Hematopoietic multipotent progenitor cell treated with erythropoietin and hydrocortisone succinate and interleukin-3 and kit ligand, for 8 days (in vitro differentiated cells): ENCODE data around the gene HMGCS2.
A peak's percentile ranks its signal among the peaks of the same experiment; 100 is the strongest.

Source experiments
- DNase-seq: peaks from one replicate; pipeline ENCODE4 v3.0.0-alpha.2; 2015

HMGCS2 gene

DNA sequence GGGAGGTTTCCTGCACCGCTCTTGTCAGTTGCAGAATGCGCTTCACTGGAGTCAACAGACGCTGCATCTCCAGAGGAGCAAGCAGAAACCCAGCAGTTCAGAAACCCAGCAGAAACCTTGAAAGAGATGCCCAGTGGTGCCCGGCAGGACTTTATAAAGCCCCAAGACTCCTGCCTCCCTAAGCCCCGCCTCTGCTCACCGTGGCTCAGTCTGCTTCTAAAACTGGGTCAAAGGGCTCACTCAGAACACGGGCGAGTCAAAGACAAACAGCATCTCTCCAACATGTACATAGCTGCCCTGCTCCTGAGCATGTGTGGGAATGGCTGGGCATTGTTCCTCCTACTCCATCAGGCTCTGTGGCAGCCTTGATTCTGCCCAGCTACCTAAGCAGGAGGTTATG, at the start of gene HMGCS2:
Gene HMGCS2, minus strand, starts transcription at position 128 of the 400 bp plus-strand sequence. Its CDS starts 61 bp downstream, at position 67.
- no peak for DNase-seq

- DNase-seq, result no peak
Observed at GRCh38 chr1:119818181-119818580, 49.5 kb upstream of the HMGCS2 start.

DNA sequence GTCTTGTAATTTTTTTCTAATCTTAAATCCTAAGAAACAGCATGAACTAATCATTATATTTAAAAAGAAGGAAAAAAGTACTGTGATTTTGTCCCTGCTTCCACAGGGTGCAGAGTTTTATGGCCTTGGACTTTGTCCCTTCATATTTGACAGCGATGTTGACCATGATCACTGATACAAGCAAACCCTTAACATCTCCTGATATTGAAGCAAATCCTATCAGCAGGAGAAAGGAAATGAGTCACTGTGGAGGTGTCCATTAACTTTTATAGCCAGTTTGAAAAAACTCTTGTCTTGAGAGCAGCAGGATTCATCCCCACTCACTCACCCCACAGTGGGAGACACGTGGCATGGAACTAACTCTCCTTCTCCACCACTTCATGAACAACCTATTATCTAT, 47.7 kb upstream of the HMGCS2 start:
- no peak for DNase-seq

- DNase-seq, result no peak
Observed at GRCh38 chr1:119815928-119816327, 47.2 kb upstream of the HMGCS2 start.

- DNase-seq, result peak; percentile 60
Observed at GRCh38 chr1:119815361-119815760, 46.7 kb upstream of the HMGCS2 start.

- DNase-seq, result no peak
Observed at GRCh38 chr1:119814288-119814687, 45.6 kb upstream of the HMGCS2 start.

- DNase-seq, result no peak
Observed at GRCh38 chr1:119811985-119812557, 43.4 kb upstream of the HMGCS2 start.

GRCh38 chr1:119811387-119811786, 42.7 kb upstream of the HMGCS2 start, which contains the start of gene REG4:
TSS of gene REG4 (minus strand) at chr1:119811460. CDS start at chr1:119808769, 2,691 bp downstream.
- no peak for DNase-seq

GRCh38 chr1:119808972-119809550, 40.4 kb upstream of the HMGCS2 start:
- DNase-seq, result peak; percentile 77

GRCh38 chr1:119808491-119808890, 39.8 kb upstream of the HMGCS2 start:
- no peak for DNase-seq

GRCh38 chr1:119806489-119806888, 37.8 kb upstream of the HMGCS2 start:
- no peak for DNase-seq

DNA sequence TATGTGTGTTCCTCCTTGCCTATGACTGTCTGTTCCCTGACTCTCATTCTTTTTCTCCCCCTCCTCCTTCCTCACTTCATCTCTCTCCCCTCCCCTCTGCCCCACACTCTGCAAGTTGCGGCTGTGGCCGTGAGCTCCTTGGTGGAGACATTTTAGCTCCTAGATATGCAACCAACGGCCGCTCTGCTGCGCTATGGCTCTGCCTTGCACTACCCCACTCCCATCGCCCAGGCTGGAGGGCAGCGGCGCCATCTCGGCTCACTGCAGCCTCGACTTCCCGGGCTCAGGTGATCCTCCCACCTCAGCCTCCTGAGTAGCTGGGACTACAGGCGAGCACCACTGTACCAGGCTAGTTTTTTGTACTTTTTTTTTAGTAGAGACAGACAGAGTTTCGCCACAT, 37.0 kb upstream of the HMGCS2 start:
- DNase-seq, result no peak

DNA sequence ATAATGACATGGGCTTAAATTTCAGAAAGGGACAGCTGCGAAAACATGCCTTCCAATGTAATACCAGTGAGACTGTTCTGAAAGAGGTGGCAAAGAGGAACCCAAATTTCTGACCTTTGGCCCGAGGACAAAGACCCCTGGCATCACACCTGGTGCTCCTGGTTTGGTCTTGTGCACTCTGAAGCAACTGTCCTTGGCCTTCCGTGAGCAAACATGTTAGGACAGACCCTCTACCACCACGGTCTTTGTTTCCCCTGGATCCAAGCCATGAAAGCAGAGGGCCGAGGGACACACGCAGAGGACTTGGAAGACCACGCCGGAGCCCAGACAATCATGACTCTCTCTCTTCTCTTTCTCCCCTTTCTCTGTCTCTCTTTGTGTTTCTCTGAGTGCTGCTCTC, 36.5 kb upstream of the HMGCS2 start:
- no peak for DNase-seq

GRCh38 chr1:119799599-119800177, 31.0 kb upstream of the HMGCS2 start:
- no peak for DNase-seq

- DNase-seq, result no peak
Observed at GRCh38 chr1:119799003-119799402, 30.3 kb upstream of the HMGCS2 start.

GRCh38 chr1:119797606-119798005, 28.9 kb upstream of the HMGCS2 start:
- DNase-seq, result no peak

DNA sequence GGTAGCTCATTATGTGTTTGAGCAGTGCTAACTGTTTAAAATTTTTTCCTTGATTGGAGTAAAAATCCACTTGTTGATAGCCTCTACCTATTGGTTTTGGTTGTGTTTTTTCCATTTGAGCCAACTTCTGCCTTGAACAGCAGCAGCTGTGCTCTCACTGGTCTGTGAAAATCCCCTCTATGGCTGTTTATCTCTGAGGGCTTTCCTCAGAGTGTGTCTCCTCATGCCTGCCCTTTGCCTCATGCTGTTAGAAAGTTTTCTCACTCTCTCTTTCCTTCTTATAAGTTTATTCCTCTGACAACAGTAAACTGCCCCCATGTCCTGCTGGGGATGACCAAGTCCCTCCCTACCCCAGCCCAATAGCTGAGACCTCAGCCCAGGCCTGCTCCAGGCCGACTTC, 28.5 kb upstream of the HMGCS2 start:
- DNase-seq, result no peak

DNA sequence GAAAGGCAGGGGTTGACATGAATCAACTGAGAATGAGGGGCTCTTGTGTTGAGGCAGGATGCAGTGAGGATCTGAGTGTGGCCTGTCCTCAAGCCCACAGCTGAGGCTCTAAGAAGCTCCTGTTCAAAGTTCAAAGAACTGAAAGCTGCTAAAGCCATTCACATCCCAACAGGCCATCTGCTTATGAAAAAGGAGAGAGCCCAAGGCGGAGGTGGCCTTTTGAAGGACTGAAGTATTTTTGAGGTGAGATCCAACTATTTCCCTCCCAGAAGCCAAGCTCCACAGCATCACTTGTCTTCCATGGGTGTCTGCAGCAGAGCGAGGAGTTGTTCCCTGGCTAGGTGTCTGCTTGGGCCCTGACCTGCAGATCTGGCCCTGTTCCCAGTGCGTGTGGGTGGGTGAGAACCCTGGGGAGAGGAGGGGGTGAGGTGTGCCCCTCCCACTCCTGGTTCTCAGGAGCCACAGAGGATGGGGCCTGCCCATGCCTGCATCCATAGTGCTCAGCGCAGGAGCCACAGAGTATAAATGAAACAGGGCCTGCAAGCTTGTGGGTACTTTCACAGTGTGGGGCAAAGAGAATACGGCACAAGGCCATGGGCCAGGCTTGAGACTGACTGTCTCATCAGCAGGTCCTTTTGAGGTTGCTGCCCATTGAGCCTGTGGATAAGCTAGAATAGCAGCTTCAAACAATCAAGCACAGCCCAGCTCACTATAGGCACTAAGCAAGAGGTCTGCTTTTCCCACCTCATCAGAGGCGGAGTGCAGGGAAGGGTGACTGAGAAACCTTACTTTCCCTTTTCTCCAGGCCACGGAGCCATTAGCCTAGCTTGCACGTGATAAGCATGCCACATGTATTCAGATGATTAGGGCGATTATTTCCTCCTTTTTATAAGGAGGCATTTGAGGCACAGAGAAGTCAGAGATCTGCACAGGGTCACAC, 26.8 kb upstream of the HMGCS2 start:
- DNase-seq, result no peak

DNA sequence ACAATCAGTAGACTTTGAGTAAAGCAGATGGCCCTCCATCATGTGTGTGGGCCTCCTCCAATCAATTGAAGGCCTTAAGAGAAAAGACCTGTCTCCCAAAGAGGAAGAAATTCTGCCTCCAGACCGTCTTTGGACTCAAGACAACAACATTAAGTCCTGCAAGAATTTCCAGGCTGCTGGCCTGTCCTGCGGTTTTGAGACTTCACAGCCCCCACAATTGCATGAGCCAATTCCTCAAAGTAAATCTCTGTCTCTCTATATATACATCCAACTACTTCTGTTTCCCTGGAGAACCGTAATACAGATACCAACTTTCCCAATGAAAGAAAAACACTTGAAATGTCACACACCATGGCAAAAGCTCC, 26.2 kb upstream of the HMGCS2 start:
- no peak for DNase-seq

DNA sequence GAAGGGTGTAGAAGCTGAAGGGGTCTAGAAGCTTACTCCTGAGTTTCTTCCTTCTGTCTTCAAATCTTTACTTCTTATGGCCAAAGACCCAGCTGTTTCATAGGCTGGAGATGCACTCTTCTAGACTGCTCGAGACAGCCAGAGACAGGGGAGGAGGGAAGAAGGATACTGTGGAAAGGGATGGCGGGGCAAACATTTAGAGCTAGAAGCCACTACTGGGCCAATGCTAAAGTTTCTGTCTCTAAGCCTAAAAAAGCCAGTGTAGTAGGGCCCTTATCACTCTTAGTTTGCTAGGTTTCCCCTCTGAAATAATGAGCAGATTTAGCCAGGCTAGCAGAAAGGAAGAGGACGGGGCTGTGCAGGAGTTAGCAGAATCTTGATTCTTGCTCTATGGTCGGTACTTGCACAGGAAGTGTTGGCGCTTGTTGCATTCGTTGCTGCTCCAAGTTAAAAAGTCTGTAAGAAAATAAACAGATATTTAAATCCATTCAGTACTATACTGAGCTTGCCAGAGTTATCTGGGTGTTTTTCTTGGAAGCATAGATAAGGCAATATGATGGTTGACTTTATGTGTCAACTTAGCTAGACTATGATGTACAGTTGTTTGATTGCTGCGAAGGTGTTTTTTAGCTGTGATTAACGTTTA, 25.6 kb upstream of the HMGCS2 start:
- DNase-seq, result no peak

GRCh38 chr1:119791377-119791776, 22.7 kb upstream of the HMGCS2 start:
- DNase-seq, result no peak

DNA sequence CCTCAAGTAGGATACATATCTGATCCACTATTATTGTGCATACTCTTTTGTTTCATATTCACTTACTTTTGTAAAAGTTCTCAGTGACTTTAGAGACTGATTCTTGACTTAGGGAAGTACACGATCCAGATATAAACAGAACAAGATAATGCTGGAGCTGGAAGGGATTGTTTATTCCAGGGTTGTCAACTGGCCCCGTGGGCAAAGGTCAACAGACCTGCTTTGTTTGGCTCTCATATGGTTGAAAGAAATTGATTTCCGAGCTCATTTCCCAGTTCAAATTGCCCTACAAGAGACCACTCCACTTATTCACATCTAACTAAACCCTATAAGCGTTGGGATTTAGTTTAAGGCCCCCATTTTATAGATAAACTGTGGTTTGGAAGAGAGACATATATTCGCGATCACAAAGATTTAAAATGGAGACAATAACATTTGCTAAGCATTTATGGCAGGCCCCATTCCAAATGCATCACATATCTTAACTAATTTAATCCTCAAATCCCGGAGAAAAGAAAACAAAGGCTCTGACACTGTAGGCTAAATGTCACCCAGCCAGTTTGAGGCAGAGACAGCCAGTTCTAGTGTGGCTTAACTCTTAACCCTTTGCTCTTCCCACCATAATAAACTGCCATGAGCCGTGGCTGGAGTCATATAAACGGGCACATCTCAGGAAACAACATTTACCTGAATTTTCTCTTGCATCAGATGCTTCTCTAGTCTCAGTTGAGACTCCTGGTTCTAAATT, 21.9 kb upstream of the HMGCS2 start:
- DNase-seq, result no peak
